ENCODE results near the gene PADI1.

The PADI1 gene

GRCh38 chr1:17265162-17265561 is 60.2 kb downstream of the PADI1 start:
- no peak overlapping the region for H3K4me3 ChIP-seq
- no peak overlapping the region for H3K9ac ChIP-seq (ENCODE audit: insufficient read length)
- DNase-seq (ENCODE audit: low read depth, low spot score), result no peak
- no peak overlapping the region for H3K27ac ChIP-seq
- TF ChIP-seq EZH2 (IDR thresholded peaks at IDR 0.05), result no peak
- TF ChIP-seq POLR2AphosphoS5 (IDR thresholded peaks at IDR 0.05; ENCODE audit: borderline replicate concordance, low read depth, low read length), result no peak
- TF ChIP-seq FOXP2 (optimal IDR thresholded peaks at IDR 0.05; ENCODE audit: control extremely low read depth, extremely low read length, insufficient read depth), result no peak
- no peaks in the 10 kb centered on the region for H3K9me3 ChIP-seq (ENCODE audit: low read depth, low read length)
- no peaks in the 10 kb centered on the region for H3K36me3 ChIP-seq (ENCODE audit: insufficient read depth, low read length)

DNA sequence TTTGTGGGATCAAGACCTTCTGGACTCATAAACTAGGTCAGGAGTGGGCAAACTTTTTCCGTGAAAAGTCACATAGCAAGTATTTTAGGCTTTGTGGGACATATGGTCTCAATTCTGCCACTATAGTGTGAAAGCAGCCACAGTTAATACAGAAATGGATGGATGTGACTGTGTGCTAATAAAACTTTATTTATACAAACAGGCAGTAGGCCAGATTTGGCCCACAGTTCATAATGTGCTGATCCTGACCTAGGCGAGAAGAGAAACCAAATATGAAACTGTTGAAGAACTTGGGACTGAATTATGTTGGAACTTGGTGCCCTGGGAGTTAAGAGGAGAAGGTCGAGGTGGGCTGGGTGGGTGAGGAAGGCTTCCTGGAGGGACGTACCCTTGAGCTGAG is 61.0 kb downstream of the PADI1 start:
- H3K27ac ChIP-seq, result no peak overlapping the region
- TF ChIP-seq POLR2AphosphoS5 (IDR thresholded peaks at IDR 0.05; ENCODE audit: borderline replicate concordance, low read depth, low read length) (no peak), EZH2 (IDR thresholded peaks at IDR 0.05) (no peak), FOXP2 (optimal IDR thresholded peaks at IDR 0.05; ENCODE audit: control extremely low read depth, extremely low read length, insufficient read depth) (no peak)

GRCh38 chr1:17270891-17271765 is 66.2 kb downstream of the PADI1 start:
- Histone ChIP-seq H3K4me3 (no peak overlapping the region), H3K27ac (no peak overlapping the region), H3K36me3 (ENCODE audit: insufficient read depth, low read length) (no peaks in the 10 kb centered on the region), H3K9me3 (ENCODE audit: low read depth, low read length) (no peaks in the 10 kb centered on the region), H3K9ac (ENCODE audit: insufficient read length) (no peak overlapping the region)
- TF ChIP-seq EZH2 (IDR thresholded peaks at IDR 0.05), result no peak
- TF ChIP-seq FOXP2 (optimal IDR thresholded peaks at IDR 0.05; ENCODE audit: control extremely low read depth, extremely low read length, insufficient read depth), result no peak
- DNase-seq (ENCODE audit: low read depth, low spot score), result no peak

More for the DNA sequence above, 61.0 kb downstream of the PADI1 start:
- H3K4me3 ChIP-seq, result no peak overlapping the region
- H3K9ac ChIP-seq (ENCODE audit: insufficient read length), result no peak overlapping the region
- no peaks in the 10 kb centered on the region for H3K36me3 ChIP-seq (ENCODE audit: insufficient read depth, low read length)
- DNase-seq (ENCODE audit: low read depth, low spot score), result no peak
- no peaks in the 10 kb centered on the region for H3K9me3 ChIP-seq (ENCODE audit: low read depth, low read length)

GRCh38 chr1:17272066-17272465 is 67.1 kb downstream of the PADI1 start:
- Histone ChIP-seq H3K27ac (no peak overlapping the region), H3K36me3 (ENCODE audit: insufficient read depth, low read length) (no peaks in the 10 kb centered on the region), H3K9ac (ENCODE audit: insufficient read length) (no peak overlapping the region), H3K4me3 (no peak overlapping the region), H3K9me3 (ENCODE audit: low read depth, low read length) (no peaks in the 10 kb centered on the region)
- no peak for DNase-seq (ENCODE audit: low read depth, low spot score)
- TF ChIP-seq EZH2 (IDR thresholded peaks at IDR 0.05) (no peak), FOXP2 (optimal IDR thresholded peaks at IDR 0.05; ENCODE audit: control extremely low read depth, extremely low read length, insufficient read depth) (no peak), POLR2AphosphoS5 (IDR thresholded peaks at IDR 0.05; ENCODE audit: borderline replicate concordance, low read depth, low read length) (no peak)

DNA sequence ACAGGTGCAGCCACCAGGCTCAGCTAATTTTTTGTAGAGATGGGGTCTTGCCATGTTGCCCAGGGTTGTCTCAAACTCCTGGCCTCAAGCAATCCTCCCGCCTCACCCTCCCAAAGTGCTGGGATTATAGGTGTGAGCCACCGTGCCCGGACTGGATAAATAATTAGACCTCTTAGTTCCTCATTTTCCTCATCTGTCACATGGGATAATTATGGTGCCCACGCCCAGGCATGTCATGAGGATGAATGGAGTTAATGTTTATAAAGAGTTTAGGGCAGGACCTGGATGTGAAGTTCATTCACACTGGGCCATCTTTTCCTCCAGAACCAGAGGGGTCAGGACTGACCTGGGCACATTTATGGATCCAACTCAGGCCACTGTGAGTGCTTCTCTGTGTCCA is 67.7 kb downstream of the PADI1 start:
- Histone ChIP-seq H3K27ac (no peak overlapping the region), H3K9ac (ENCODE audit: insufficient read length) (no peak overlapping the region), H3K4me3 (no peak overlapping the region), H3K9me3 (ENCODE audit: low read depth, low read length) (no peaks in the 10 kb centered on the region), H3K36me3 (ENCODE audit: insufficient read depth, low read length) (no peaks in the 10 kb centered on the region)
- TF ChIP-seq EZH2 (IDR thresholded peaks at IDR 0.05) (no peak), POLR2AphosphoS5 (IDR thresholded peaks at IDR 0.05; ENCODE audit: borderline replicate concordance, low read depth, low read length) (no peak), FOXP2 (optimal IDR thresholded peaks at IDR 0.05; ENCODE audit: control extremely low read depth, extremely low read length, insufficient read depth) (no peak)
- no peak for DNase-seq (ENCODE audit: low read depth, low spot score)

DNA sequence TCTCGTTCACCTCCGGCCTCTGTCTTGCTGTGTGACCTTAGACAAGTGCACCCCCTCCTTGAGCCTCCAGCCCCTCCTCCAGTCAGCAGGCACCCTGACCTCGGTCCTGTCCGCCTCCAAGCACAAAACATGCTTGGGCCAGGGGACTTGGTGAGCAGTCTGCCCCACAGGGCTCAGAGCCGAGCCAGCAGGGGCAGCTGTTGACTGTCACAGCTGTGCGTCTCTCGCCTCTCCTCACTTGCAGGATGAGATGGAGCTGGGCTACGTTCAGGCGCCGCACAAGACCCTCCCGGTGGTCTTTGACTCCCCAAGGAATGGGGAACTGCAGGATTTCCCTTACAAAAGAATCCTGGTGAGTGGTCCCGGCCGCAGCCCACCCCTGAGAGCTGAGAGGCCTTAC is 68.2 kb downstream of the PADI1 start:
- H3K36me3 ChIP-seq (ENCODE audit: insufficient read depth, low read length), result no peaks in the 10 kb centered on the region
- no peak for TF ChIP-seq EZH2 (IDR thresholded peaks at IDR 0.05)
- TF ChIP-seq POLR2AphosphoS5 (IDR thresholded peaks at IDR 0.05; ENCODE audit: borderline replicate concordance, low read depth, low read length), result no peak
- no peak for TF ChIP-seq FOXP2 (optimal IDR thresholded peaks at IDR 0.05; ENCODE audit: control extremely low read depth, extremely low read length, insufficient read depth)
- no peak overlapping the region for H3K9ac ChIP-seq (ENCODE audit: insufficient read length)
- no peaks in the 10 kb centered on the region for H3K9me3 ChIP-seq (ENCODE audit: low read depth, low read length)
- no peak overlapping the region for H3K27ac ChIP-seq
- no peak for DNase-seq (ENCODE audit: low read depth, low spot score)
- no peak overlapping the region for H3K4me3 ChIP-seq

- H3K27ac ChIP-seq, result no peak overlapping the region
- H3K4me3 ChIP-seq, result no peak overlapping the region
- TF ChIP-seq EZH2 (IDR thresholded peaks at IDR 0.05) (no peak), FOXP2 (optimal IDR thresholded peaks at IDR 0.05; ENCODE audit: control extremely low read depth, extremely low read length, insufficient read depth) (no peak), POLR2AphosphoS5 (IDR thresholded peaks at IDR 0.05; ENCODE audit: borderline replicate concordance, low read depth, low read length) (no peak)
Observed at GRCh38 chr1:17274186-17275170, 69.5 kb downstream of the PADI1 start.

GRCh38 chr1:17276568-17276967 is 71.6 kb downstream of the PADI1 start:
- TF ChIP-seq POLR2AphosphoS5 (IDR thresholded peaks at IDR 0.05; ENCODE audit: borderline replicate concordance, low read depth, low read length), result no peak
- no peak for TF ChIP-seq EZH2 (IDR thresholded peaks at IDR 0.05)
- TF ChIP-seq FOXP2 (optimal IDR thresholded peaks at IDR 0.05; ENCODE audit: control extremely low read depth, extremely low read length, insufficient read depth), result no peak
- no peak overlapping the region for H3K27ac ChIP-seq
- H3K9ac ChIP-seq (ENCODE audit: insufficient read length), result no peak overlapping the region
- no peaks in the 10 kb centered on the region for H3K9me3 ChIP-seq (ENCODE audit: low read depth, low read length)
- no peak overlapping the region for H3K4me3 ChIP-seq
- DNase-seq (ENCODE audit: low read depth, low spot score), result no peak
- no peaks in the 10 kb centered on the region for H3K36me3 ChIP-seq (ENCODE audit: insufficient read depth, low read length)

More at GRCh38 chr1:17274186-17275170, 69.5 kb downstream of the PADI1 start:
- no peaks in the 10 kb centered on the region for H3K36me3 ChIP-seq (ENCODE audit: insufficient read depth, low read length)
- no peak for DNase-seq (ENCODE audit: low read depth, low spot score)
- H3K9ac ChIP-seq (ENCODE audit: insufficient read length), result no peak overlapping the region
- H3K9me3 ChIP-seq (ENCODE audit: low read depth, low read length), result no peaks in the 10 kb centered on the region
